Mesothelial cell of epicardium (in vitro differentiated cells): Measurements from ENCODE around the gene MUC5AC. TPM values are rescaled to one million over a fixed set of nuclear protein-coding genes. Genes with fewer than 3 reads are reported as not detected.

Experiments used
- DNase-seq, 2 experiments: peaks; one replicate each; pipeline ENCODE4 v3.0.0; 2021; ENCODE audit warnings: low spot score in 2 of 2; ENCODE audit not compliant: unreplicated experiment in 2 of 2
- H3K27ac Mint-ChIP-seq: 2 replicates; pipeline ENCODE4 v1.8.0; 2021; ENCODE audit warnings: mixed read lengths
- H3K27me3 Mint-ChIP-seq: 2 replicates; pipeline ENCODE4 v1.8.0; 2021; ENCODE audit warnings: low read depth, mixed read lengths
- H3K36me3 Mint-ChIP-seq: 2 replicates; pipeline ENCODE4 v1.8.0; 2021; ENCODE audit warnings: mixed read lengths
- H3K4me1 Mint-ChIP-seq: 2 replicates; pipeline ENCODE4 v1.8.0; 2021; ENCODE audit warnings: mixed read lengths
- H3K4me3 Mint-ChIP-seq: 2 replicates; pipeline ENCODE4 v1.8.0; 2021; ENCODE audit warnings: mild to moderate bottlenecking, moderate library complexity, mixed read lengths
- H3K9me3 Mint-ChIP-seq: 2 replicates; pipeline ENCODE4 v1.8.0; 2021; ENCODE audit warnings: mixed read lengths
- total RNA-seq: library from RNA; stranded (reverse); gene quantifications from 3 replicates; pipeline ENCODE4 v1.2.1, GENCODE V29; 2021
- TF ChIP-seq, protein P1 (sequence below): fragments of 200-600 bp; sonication (generic); IDR thresholded peaks from one replicate; pipeline ENCODE4 v1.5.0; 2021; ENCODE audit warnings: antibody characterized with exemption; ENCODE audit not compliant: unreplicated experiment

Gene MUC5AC, protein sequence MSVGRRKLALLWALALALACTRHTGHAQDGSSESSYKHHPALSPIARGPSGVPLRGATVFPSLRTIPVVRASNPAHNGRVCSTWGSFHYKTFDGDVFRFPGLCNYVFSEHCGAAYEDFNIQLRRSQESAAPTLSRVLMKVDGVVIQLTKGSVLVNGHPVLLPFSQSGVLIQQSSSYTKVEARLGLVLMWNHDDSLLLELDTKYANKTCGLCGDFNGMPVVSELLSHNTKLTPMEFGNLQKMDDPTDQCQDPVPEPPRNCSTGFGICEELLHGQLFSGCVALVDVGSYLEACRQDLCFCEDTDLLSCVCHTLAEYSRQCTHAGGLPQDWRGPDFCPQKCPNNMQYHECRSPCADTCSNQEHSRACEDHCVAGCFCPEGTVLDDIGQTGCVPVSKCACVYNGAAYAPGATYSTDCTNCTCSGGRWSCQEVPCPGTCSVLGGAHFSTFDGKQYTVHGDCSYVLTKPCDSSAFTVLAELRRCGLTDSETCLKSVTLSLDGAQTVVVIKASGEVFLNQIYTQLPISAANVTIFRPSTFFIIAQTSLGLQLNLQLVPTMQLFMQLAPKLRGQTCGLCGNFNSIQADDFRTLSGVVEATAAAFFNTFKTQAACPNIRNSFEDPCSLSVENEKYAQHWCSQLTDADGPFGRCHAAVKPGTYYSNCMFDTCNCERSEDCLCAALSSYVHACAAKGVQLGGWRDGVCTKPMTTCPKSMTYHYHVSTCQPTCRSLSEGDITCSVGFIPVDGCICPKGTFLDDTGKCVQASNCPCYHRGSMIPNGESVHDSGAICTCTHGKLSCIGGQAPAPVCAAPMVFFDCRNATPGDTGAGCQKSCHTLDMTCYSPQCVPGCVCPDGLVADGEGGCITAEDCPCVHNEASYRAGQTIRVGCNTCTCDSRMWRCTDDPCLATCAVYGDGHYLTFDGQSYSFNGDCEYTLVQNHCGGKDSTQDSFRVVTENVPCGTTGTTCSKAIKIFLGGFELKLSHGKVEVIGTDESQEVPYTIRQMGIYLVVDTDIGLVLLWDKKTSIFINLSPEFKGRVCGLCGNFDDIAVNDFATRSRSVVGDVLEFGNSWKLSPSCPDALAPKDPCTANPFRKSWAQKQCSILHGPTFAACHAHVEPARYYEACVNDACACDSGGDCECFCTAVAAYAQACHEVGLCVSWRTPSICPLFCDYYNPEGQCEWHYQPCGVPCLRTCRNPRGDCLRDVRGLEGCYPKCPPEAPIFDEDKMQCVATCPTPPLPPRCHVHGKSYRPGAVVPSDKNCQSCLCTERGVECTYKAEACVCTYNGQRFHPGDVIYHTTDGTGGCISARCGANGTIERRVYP (N-terminal part only)
- not detected in 3 replicates for total RNA-seq

DNA sequence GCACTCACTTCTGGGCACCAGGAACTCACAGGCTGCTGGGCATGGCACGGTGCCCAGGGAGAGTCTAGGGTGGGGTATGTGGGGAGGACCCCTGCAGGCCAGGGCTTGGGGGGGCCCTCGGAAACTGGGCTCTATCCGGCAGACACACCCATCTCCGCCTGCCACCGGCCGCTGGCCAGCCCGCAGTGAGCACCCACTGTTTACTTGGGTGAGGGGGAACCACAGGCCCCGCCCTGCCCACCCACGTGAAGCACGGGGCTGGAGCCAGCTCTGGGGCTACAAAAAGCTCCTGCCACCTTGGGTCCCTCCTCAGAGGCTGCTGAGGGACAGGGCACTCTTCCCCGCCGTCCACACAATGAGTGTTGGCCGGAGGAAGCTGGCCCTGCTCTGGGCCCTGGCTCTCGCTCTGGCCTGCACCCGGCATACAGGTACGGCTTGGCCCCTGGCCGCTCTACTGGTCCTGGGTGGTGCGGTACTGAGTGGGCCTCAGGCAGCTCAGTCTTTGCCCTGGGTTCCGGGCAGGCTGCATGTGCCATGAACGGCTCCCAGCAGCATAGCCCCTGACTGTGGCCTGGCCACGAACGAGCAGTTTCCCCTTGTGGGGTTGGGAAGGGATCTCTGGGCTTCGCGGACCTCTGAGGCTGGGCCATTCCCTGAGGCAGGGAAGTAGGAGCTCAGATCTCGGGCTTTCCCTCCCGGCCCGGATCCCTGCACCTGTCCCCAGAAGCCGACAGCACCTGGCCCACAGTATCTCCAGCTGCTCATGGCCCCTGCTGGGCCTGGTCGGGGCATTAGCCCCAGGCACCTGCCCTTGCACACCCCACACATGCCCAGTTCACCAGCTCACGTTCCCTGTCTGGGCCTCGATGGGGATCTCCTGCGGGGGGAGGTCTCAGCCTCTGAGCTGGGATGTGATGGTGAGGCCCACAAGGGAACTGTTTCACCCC is at the start of gene MUC5AC:
Gene MUC5AC, plus strand, starts transcription at position 309 of the 947 bp plus-strand sequence. Its CDS starts 47 bp downstream, at position 356.
- no peaks in the 10 kb centered on the region for H3K27me3 Mint-ChIP-seq
- no peaks in the 10 kb centered on the region for H3K36me3 Mint-ChIP-seq
- TF ChIP-seq, protein P1, sequence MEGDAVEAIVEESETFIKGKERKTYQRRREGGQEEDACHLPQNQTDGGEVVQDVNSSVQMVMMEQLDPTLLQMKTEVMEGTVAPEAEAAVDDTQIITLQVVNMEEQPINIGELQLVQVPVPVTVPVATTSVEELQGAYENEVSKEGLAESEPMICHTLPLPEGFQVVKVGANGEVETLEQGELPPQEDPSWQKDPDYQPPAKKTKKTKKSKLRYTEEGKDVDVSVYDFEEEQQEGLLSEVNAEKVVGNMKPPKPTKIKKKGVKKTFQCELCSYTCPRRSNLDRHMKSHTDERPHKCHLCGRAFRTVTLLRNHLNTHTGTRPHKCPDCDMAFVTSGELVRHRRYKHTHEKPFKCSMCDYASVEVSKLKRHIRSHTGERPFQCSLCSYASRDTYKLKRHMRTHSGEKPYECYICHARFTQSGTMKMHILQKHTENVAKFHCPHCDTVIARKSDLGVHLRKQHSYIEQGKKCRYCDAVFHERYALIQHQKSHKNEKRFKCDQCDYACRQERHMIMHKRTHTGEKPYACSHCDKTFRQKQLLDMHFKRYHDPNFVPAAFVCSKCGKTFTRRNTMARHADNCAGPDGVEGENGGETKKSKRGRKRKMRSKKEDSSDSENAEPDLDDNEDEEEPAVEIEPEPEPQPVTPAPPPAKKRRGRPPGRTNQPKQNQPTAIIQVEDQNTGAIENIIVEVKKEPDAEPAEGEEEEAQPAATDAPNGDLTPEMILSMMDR, result no peak
- no peak within 1 kb of the TSS for H3K27ac Mint-ChIP-seq
- no peak within 1 kb of the TSS for H3K4me3 Mint-ChIP-seq
- no peaks in the 10 kb centered on the region for H3K4me1 Mint-ChIP-seq
- no peaks in the 10 kb centered on the region for H3K9me3 Mint-ChIP-seq
- DNase-seq, result no peak

DNA sequence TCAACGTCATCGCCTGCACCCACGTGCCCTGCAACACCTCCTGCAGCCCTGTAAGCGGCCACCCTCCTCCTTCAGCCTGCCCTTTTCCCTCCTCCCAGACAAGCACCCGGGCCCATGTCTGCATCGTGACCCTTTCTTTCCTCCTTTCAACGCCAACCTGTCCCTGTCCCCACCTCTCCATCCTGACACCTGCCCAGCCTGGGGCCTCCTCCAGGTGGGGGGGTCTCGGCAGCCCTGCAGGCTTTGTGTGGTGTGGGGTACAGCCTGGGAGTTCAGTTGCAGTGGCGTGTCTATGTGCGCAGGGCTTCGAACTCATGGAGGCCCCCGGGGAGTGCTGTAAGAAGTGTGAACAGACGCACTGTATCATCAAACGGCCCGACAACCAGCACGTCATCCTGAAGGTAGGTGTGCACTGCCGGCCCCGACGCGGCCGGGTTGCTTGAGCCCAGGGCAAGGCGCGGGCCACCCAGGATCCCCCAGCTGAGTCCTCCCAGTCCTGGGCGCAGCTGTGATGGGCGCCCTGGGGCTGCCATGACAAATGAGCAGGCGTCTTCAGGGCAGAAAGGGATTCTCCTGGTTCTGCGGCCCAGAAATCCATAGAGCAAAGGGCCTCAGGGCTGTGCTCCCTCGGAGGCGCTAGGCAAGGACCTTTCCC is 49.4 kb upstream of the MUC5AC start:
- H3K36me3 Mint-ChIP-seq, result no peaks in the 10 kb centered on the region
- TF ChIP-seq, protein P1, result no peak
- no peak overlapping the region for H3K4me3 Mint-ChIP-seq
- no peak overlapping the region for H3K27ac Mint-ChIP-seq
- H3K9me3 Mint-ChIP-seq, result no peaks in the 10 kb centered on the region
- H3K4me1 Mint-ChIP-seq, result no peaks in the 10 kb centered on the region
- no peak for DNase-seq
- no peaks in the 10 kb centered on the region for H3K27me3 Mint-ChIP-seq

DNA sequence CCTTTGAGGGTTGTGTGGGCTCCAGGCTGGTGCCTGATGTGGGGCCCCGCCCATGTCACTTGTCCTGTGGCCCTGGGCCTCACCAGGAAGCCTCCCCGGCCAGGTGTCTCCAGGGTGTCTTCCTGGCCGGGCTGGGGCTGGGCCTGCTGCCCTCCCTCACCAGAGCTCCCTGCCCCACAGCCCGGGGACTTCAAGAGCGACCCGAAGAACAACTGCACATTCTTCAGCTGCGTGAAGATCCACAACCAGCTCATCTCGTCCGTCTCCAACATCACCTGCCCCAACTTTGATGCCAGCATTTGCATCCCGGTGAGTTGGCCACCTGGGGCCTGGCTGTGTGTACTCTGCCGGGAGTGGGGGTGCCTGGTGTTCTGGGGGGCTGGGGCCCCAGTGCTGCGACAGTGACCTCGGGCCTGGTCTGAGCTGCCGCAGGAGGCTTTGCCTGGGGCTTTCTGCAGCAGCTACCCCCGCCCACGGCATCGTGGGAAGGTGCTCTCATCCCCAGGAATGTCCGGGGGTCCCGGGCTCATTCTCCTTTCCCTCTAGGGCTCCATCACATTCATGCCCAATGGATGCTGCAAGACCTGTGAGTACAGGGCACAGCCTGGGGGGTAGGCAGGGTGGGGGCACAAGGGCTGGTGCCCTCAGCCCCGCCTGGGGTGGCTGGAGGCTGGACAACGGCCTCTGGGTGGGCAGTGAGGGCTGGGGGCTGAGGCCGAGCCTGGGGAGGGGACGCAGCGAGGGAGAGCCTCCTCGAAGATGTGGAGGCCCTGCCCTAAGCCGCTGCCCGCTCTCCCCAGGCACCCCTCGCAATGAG is 48.4 kb upstream of the MUC5AC start:
- H3K9me3 Mint-ChIP-seq, result no peaks in the 10 kb centered on the region
- no peak overlapping the region for H3K27ac Mint-ChIP-seq
- no peak for DNase-seq
- H3K27me3 Mint-ChIP-seq, result no peaks in the 10 kb centered on the region
- no peaks in the 10 kb centered on the region for H3K4me1 Mint-ChIP-seq
- no peak overlapping the region for H3K4me3 Mint-ChIP-seq
- H3K36me3 Mint-ChIP-seq, result no peaks in the 10 kb centered on the region
- TF ChIP-seq, protein P1, result no peak

DNA sequence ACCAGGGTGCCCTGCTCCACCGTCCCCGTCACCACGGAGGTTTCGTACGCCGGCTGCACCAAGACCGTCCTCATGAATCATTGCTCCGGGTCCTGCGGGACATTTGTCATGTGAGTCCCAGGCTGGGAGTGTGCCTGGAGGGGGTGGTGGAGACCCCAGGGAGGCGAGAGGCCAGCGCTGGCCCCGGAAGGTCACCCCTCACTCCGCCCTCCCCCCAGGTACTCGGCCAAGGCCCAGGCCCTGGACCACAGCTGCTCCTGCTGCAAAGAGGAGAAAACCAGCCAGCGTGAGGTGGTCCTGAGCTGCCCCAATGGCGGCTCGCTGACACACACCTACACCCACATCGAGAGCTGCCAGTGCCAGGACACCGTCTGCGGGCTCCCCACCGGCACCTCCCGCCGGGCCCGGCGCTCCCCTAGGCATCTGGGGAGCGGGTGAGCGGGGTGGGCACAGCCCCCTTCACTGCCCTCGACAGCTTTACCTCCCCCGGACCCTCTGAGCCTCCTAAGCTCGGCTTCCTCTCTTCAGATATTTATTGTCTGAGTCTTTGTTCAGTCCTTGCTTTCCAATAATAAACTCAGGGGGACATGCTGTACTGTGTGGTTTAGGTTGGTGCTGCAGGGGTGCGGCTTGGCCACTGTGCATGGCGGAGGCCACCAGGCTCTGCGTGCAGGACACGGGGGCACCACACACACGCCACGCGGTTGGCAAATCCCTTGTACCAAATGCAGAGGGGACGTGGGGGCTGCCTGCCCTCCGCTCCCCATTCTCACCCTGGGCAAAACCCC is 47.6 kb upstream of the MUC5AC start:
- DNase-seq, result no peak
- Mint-ChIP-seq H3K9me3 (no peaks in the 10 kb centered on the region), H3K36me3 (no peaks in the 10 kb centered on the region), H3K4me1 (no peaks in the 10 kb centered on the region), H3K27ac (no peak overlapping the region), H3K27me3 (peaks cover 5% of the 10 kb centered on the region), H3K4me3 (no peak overlapping the region)
- TF ChIP-seq, protein P1, result no peak
